GM12872 (cell line): ENCODE data around the gene LKAAEAR1.

Experiments
- TF ChIP-seq, protein P1 (sequence below): IDR thresholded peaks from 3 replicates; pipeline ENCODE4 v1.5.1; 2011; ENCODE audit warnings: low read depth, mild to moderate bottlenecking, low read length, moderate library complexity; ENCODE audit not compliant: insufficient read depth

Gene LKAAEAR1

DNA sequence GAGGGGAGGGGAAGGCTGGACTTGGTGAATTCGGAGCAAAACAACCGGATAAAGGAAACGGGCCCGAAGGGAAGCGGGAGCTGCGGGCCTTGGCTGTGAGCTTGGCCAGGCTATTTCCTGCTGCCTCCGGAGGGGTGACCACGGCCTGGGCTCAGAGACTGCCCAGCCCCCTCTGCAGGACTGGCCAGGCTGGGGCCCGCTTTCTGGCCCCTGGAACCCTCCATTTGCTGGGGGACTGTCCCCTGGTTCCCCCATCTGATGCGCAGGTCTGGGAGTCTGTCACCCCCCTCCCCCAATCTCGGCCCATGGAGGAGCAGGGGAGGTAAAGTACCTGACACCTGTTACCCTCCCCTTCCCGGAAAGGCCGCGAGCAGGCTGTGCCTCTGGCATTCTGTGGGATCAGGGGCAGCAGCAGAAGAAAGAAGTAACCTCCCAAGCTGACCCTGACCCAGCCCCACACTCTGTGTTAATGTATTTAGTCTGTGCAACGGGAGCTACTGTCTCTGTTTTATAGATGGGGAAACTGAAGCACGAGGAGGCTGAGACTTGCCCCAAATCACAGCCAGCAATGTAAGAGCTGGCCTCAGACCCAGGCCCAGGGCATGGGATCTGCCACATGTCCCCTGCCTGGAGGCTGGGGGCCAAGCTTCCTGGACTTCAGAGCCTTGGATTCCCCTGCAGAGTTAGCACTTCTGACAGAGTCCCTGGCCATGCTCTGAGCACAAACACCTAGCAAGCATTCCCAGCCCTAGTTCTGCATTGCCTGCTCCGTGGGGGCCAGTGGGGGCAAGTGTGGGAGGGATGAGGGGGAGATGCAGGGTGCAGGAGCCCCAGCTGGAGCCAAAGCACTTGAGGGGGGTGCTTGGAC lies 44.7 kb downstream of the LKAAEAR1 start:
- TF ChIP-seq, protein P1, sequence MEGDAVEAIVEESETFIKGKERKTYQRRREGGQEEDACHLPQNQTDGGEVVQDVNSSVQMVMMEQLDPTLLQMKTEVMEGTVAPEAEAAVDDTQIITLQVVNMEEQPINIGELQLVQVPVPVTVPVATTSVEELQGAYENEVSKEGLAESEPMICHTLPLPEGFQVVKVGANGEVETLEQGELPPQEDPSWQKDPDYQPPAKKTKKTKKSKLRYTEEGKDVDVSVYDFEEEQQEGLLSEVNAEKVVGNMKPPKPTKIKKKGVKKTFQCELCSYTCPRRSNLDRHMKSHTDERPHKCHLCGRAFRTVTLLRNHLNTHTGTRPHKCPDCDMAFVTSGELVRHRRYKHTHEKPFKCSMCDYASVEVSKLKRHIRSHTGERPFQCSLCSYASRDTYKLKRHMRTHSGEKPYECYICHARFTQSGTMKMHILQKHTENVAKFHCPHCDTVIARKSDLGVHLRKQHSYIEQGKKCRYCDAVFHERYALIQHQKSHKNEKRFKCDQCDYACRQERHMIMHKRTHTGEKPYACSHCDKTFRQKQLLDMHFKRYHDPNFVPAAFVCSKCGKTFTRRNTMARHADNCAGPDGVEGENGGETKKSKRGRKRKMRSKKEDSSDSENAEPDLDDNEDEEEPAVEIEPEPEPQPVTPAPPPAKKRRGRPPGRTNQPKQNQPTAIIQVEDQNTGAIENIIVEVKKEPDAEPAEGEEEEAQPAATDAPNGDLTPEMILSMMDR, result no peak

DNA sequence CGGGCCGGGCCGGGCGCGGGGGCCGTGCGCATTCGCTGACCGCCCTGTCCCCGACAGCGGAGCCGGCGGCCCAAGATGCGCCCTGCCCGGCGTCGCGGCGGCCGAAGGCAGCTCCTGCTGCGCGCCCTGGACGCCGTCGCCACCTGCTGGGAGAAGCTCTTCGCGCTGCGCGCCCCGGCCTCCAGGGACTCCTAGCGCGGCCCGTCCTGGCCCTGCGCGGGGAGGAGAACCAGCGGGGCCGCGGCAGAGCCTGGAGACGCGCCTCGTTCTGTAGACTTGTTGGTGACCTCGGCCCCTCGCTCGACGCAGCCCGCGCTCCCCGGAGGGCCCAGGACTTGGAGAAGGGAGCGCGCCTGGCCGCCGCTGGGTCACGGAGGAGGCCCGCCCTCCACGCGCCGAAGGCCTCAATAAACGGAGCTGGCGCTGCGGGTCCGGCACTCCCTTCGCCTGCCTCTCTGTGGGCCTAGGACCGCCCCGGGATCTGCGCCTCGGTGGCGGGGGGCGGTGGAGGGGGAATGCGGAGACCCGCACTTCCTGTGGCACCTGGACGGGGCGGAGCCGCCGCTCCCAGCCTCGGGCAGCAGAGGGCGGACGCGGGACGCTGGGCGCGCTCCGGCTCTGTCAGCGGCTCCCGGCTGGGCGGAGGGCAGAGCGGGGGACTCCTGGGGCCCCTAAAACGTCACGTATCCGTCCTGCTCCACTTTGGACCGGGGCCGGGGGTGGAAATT lies 45.5 kb downstream of the LKAAEAR1 start:
- TF ChIP-seq, protein P1, result peak; percentile 68

DNA sequence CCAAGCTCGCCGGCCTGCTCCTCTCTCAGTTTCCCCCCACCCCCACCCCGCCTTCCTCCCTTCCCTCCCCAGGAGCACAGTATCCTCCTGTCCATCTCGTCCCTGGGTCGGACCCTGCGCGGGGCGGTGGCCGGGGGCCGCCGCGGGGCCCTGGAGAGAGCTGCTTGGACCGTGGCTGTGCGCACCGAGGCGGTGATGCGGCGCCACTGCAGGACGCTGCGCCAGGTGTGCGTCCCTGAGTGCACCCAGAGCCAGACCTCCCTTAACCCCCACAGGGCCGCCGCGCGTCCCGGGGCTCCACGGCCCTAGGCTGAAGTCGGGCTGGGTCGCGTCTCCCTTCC lies 46.0 kb downstream of the LKAAEAR1 start:
- TF ChIP-seq, protein P1, result no peak

DNA sequence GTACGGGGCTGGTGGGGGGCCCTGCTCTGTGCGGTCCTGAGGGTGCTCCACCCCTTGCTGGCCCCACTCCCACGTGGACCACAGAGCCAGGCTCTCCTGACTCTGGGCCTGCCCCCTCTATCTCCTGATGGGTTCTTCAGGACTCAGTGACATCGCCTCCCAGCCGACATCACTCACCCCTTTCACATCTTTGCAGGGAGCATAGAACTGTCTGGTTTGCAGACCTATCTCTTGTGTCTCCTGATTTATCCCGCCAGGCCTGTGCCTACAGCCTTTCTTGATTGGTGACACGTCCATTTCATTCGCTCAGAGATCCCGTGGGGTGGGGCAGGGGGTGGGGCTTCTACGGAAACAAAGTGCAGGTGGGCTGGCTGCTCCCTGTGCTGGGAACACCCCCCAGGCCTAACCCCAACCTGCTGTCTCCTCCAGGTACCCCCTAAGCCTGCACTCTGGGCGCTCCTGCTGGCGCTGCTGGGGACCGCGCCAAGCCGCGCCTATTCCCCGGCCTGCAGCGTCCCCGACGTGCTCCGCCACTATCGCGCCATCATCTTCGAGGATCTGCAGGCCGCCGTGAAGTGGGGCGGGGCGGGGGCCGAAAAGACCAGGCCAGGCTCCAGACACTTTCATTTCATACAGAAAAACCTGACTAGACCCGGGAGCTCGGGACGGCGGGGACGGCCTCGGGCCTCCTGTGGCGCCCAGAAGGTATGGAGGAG lies 46.5 kb downstream of the LKAAEAR1 start:
- TF ChIP-seq, protein P1, result no peak

DNA sequence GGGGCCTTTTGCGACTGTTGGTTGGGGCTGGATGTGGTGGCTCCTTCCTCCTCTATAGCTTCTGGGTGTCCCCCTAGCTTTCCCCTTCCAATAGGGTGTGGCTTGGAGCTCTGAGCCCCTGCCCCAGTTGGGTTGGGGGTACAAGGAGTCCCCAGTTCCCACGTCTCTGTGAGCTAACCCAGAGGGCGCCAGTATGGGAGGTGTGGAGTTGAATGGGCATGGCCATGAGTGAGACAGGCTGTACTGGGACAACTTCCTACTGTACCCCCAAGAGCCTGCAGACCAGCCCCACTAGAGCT lies 47.0 kb downstream of the LKAAEAR1 start:
- TF ChIP-seq, protein P1, result no peak

DNA sequence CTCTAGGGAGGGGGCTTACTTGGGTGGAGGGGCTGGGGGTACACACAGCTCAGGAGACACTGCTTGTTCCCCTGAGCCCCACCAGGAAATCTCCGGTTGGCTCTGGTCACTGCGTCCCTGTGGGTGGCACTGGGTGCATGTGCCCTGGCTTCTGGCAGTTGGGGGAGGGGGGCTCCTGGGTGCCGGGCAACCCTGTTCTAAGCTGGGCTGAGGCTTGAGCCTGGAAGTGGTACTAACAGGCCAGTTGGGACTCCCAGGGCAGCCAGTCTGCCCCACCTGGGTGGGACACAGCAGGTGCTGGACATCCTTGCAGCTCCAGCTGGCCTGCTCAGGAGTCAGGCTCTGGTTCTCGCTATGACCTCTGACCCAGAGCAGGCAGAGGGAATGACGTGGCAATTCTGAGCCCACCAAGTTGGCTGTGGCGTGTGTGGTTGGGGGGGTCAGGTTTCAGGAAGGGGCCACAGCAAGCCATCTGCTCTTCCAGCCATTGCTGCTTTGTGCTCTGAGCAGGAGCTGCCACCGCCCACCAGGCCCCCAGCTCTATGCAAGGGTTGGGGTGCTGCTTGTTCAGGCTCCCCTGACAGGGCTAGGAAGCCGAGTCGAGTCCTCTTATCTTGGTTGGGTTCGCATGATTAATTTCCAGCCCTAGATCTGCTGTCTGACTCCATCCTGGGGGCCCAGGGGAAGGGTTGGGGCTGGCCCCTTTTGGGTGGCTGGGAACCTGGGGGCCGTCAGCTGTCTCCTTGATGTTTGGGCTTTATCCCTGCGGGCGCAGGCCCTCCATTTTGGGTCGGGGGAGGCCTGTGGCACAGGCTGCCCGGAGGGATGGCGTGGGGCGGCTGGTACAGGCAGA lies 47.6 kb downstream of the LKAAEAR1 start:
- TF ChIP-seq, protein P1, result no peak
